Kidney glomerular epithelial cell (primary cell): Measurements from ENCODE around the gene PCBP1.
"Not testable (repeated sequence)": the region's sequence is repeated elsewhere in the genome, so short reads cannot be mapped to it uniquely, and the experiment has no call there.

Experiments
- DNase-seq: peaks from one replicate; lab custom pipeline; 2025; lab: John Stamatoyannopoulos, UW

The PCBP1 gene

GRCh38 chr2:70081221-70081620 is 6.1 kb upstream of the PCBP1 start:
- no peak for DNase-seq

- DNase-seq: peak; percentile 47
Observed at GRCh38 chr2:70083344-70084156, 3.7 kb upstream of the PCBP1 start.

- peak; percentile 55 for DNase-seq
Observed at GRCh38 chr2:70084973-70085710, 2.1 kb upstream of the PCBP1 start.

- no peak for DNase-seq
Observed at GRCh38 chr2:70085711-70086277, 1.5 kb upstream of the PCBP1 start.

- peak; percentile 79 for DNase-seq
Observed at GRCh38 chr2:70086278-70086837, 919 bp upstream of the PCBP1 start.

GRCh38 chr2:70087702-70088597 is 673 bp downstream of the PCBP1 start:
- DNase-seq: peak; percentile 61

GRCh38 chr2:70088598-70089219 is 1.4 kb downstream of the PCBP1 start:
- DNase-seq: no peak

- DNase-seq: no peak
Observed at GRCh38 chr2:70089220-70089982, 2.1 kb downstream of the PCBP1 start.

- no peak for DNase-seq
Observed at GRCh38 chr2:70089983-70090525, 2.8 kb downstream of the PCBP1 start.

GRCh38 chr2:70090706-70091334 is 3.5 kb downstream of the PCBP1 start:
- no peak for DNase-seq

GRCh38 chr2:70091364-70091763 is 4.1 kb downstream of the PCBP1 start:
- DNase-seq: no peak

- no peak for DNase-seq
Observed at GRCh38 chr2:70091816-70092215, 4.5 kb downstream of the PCBP1 start.

GRCh38 chr2:70092576-70093243 is 5.4 kb downstream of the PCBP1 start:
- DNase-seq: not testable (repeated sequence)

- no peak for DNase-seq
Observed at GRCh38 chr2:70094171-70094977, 7.1 kb downstream of the PCBP1 start.

GRCh38 chr2:70094978-70095719 is 7.9 kb downstream of the PCBP1 start:
- no peak for DNase-seq

GRCh38 chr2:70095720-70096670 is 8.7 kb downstream of the PCBP1 start:
- DNase-seq: no peak
